B cell (primary cell): ENCODE measurements around the gene DHDH.

Experiments used
- CTCF ChIP-seq: fragments of 200-600 bp; IDR thresholded peaks from one replicate; pipeline ENCODE4 v1.8.0; 2022; ENCODE audit warnings: antibody characterized with exemption, mild to moderate bottlenecking
- EZH2 ChIP-seq: IDR thresholded peaks from 2 replicates; pipeline ENCODE4 v1.6.1; 2012; ENCODE audit warnings: borderline replicate concordance, low read depth, mild to moderate bottlenecking, moderate library complexity, low read length; ENCODE audit not compliant: insufficient read depth, poor library complexity, severe bottlenecking

DNA sequence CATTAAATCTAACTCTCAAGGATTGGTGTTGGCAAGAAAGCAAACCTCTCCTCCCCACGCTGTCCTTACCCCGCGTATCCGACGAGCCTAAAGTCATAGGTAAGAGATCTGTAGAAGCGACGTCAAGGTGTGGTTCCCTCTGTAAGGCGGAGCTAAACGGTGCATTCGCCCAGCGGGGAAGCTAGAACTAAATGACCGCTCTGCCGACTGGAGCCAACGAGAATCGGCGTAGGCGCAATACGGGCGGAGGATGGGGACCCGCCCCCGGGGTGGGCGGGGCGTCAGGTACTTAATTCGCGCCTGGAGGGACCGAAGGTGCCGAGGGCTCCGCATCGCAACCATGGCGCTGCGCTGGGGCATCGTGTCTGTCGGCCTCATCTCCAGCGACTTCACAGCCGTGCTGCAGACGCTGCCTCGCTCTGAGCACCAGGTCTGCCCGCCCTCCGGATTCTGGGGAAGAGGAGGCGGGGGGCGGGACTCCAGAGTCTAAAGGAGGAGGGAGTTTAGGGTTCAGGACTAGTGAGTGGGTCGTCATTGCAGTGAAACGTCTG lies at the start of gene DHDH:
- TF ChIP-seq CTCF (no peak), EZH2 (no peak)
